Retinal pigment epithelial cell (primary cell): ENCODE results near the gene WDR93.
"Not testable (repeated sequence)": the region's sequence is repeated elsewhere in the genome, so short reads cannot be mapped to it uniquely, and the experiment has no call there.

Experiments
- DNase-seq: peaks from one replicate; pipeline ENCODE4 v3.0.0-alpha.2; 2010; ENCODE audit warnings: low read depth
- H3K4me3 ChIP-seq: 2 replicates; pipeline ENCODE4 v1.5.1; 2011; ENCODE audit warnings: mild to moderate bottlenecking, low read length, control low read depth, moderate library complexity
- TF ChIP-seq, protein P1 (sequence below): conservative IDR thresholded peaks from 2 replicates; pipeline ENCODE4 v1.5.1; 2011; ENCODE audit warnings: low read depth, low read length, control low read depth, inconsistent platforms

WDR93 gene

DNA sequence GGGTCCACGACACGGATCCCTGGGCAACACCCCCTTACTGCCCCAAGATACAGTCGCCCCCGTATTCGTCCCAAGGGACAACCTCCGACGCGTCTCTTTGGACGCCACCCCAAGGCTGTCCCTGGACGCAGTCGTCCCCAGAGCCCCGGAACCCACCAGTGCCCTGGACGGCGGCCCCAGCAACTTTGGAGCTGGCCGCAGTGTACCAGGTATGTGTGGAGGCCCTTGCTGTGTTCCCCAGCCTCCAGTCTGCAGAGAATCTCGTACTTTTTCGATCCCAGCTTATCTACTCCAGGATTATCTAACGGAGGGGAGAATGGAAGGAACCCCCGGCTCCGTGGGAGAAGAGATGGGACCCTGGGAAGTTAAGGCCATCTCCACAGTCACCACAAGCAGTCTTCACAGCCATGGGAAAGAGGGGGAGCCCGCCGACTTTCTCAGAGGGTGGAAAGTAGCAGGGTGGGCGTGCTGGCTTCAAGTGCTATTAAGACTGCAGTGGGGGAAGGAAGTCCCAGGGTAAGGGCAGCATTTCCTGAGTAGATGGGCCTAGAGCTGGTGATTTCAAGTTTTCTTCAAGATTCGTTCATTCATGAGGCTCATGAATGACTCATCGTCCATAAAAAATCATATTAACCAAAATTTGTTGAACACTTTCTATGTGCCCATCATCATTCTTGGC is 86.6 kb downstream of the WDR93 start:
- no peak for DNase-seq
- no peak overlapping the region for H3K4me3 ChIP-seq

DNA sequence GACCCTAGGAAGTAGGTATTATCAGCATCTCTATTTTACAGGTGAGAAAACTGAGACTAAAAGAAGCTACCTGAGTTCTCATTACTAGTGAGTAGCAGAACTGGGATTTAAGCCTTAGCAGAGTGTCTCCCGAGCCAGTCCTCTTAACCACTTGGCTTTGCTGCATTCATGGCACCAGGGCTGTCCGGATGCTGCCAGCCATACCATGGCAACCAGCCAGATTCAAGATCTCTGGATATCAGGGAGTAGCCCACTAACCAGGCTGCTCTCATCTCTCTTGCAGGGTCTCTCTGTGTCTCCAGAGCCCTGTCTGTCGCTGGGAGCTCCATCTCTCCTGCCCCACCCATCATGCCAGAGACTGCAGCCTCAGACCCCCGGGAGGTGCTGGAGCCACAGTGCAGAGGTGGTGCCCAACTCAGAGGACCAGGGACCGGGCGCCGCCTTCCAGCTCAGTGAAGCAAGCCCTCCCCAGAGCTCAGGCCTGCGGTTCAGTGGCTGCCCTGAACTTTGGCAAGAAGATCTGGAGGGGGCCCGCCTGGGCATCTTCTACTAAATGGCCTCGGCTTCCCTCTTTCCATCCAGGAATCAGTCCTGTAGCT is 87.3 kb downstream of the WDR93 start:
- DNase-seq: no peak
- H3K4me3 ChIP-seq: no peak overlapping the region
- TF ChIP-seq, protein P1, sequence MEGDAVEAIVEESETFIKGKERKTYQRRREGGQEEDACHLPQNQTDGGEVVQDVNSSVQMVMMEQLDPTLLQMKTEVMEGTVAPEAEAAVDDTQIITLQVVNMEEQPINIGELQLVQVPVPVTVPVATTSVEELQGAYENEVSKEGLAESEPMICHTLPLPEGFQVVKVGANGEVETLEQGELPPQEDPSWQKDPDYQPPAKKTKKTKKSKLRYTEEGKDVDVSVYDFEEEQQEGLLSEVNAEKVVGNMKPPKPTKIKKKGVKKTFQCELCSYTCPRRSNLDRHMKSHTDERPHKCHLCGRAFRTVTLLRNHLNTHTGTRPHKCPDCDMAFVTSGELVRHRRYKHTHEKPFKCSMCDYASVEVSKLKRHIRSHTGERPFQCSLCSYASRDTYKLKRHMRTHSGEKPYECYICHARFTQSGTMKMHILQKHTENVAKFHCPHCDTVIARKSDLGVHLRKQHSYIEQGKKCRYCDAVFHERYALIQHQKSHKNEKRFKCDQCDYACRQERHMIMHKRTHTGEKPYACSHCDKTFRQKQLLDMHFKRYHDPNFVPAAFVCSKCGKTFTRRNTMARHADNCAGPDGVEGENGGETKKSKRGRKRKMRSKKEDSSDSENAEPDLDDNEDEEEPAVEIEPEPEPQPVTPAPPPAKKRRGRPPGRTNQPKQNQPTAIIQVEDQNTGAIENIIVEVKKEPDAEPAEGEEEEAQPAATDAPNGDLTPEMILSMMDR: no peak

More for the DNA sequence above, 86.6 kb downstream of the WDR93 start:
- TF ChIP-seq, protein P1: no peak

DNA sequence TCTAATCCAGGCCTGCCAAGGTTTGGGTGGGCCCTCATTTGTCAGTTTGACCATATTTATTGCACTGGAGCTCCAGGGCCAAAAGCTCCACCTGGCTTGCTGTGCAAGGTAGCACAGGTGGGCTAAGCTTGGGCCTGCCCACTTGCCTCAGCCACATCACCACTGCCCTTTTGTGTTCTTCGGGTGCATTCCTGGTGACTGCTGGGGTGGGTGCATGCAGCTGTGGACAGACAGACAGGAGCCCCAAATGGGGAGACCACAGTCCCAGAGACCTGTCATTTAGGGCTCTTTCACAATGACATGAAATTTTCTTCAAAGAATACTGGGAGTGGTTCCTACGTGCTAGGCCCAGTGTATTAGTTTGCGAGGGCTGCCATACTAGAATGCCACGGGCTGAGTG is 88.2 kb downstream of the WDR93 start:
- TF ChIP-seq, protein P1: no peak
- DNase-seq: no peak
- no peak overlapping the region for H3K4me3 ChIP-seq

DNA sequence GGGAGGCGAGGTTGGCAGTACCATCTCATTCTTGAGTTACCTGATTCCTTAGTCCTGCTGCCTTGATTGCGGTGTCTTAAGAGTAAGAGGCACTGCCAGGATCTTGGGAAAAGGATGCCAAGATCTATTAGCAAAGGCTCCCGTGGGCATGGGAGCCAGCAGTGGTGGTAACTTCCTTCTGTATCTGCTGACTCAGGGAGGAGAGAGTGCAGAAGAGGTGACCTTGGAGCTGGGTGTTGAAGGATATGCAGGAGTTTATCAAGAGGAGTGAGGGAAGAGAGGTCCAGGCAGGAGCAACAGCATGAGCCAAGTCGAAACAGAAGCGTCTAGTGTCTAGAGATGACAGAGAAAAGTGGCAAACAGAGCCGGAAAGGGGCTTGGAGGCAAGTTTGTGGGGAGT is 90.0 kb downstream of the WDR93 start:
- H3K4me3 ChIP-seq: no peak overlapping the region
- TF ChIP-seq, protein P1: no peak
- no peak for DNase-seq

DNA sequence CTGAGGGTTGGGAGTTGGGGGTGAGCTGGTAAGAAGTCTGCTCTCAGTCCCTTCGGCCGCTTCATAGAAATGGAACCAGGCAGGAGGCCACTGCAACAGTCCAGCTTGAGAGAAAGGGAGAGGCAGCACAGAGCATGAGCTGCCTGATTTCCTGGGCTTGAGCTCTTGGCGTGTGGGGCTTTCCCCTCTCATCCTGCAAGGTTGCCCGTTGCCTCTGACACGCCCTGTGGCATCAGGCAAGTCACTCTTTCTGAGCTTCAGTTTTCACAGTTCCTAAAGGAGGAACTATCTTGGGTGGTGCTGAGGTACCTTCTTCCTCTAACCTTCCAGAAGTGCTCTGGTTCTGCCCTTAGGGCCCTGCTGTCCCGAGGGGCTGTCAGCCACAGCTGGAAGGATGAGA is 90.4 kb downstream of the WDR93 start:
- no peak for DNase-seq
- no peak overlapping the region for H3K4me3 ChIP-seq
- TF ChIP-seq, protein P1: no peak

DNA sequence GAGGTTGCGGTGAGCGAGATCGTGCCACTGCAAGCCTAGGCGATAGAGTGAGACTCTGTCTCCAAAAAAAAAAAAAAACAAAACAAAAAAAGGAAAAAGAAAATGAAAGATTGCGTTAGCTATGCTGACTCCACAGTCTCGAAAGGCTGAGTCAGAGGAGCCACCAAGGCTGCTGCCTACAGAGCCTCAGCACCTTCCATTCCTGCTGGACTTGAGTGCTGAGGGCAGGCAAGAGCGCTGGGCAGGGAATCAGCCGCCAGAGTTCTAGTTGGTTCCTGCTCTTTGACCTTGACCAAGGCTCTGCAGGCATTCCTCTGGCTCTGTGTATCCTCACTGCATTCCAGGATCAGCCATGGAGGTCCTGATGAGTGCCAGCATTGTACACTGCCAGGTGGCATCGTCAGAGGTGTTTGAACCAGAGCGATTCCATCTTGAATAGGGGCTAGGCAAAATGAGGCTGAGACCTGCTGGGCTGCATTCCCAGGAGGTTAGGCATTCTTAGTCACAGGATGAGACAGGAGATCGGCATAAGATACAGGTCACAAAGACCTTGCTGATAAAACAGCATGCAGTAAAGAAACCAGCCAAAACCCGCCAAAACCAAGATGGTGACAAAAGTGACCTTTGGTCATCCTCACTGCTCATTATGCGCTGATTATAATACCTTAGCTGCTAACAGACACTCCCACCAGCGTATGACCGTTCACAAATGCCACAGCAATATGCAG is 91.4 kb downstream of the WDR93 start:
- TF ChIP-seq, protein P1: no peak
- DNase-seq: no peak
- no peak overlapping the region for H3K4me3 ChIP-seq

DNA sequence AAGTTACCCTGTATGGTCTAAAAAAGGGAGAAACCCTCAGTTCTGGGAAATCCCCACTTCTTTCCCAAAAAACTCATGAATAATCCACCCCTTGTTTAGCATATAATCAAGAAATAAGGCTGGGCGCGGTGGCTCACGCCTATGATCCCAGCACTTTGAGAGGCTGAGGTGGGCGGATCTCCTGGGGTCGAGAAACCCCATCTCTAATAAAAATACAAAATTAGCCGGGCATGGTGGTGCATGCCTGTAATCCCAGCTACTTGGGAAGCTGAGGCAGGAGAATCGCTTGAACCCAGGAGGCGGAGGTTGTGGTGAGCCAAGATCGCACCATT is 92.0 kb downstream of the WDR93 start:
- H3K4me3 ChIP-seq, DNase-seq: not testable (repeated sequence)
